ENCODE results near the gene PTMS. TPM values are rescaled to one million over a fixed set of nuclear protein-coding genes. Genes with fewer than 3 reads are reported as not detected.

The PTMS gene
- total and polyA plus RNA-seq, 7 donors = 93.2 to 392 (median 198) TPM

- intact Hi-C loops (cut with DNase I) = no loop called here
- TF ChIP-seq POLR2A (IDR thresholded peaks at IDR 0.05) (no peak), EP300 (IDR thresholded peaks at IDR 0.05) (no peak), POLR2AphosphoS5 (IDR thresholded peaks at IDR 0.05) (no peak), CTCF (IDR thresholded peaks at IDR 0.05) (no peak)
- H3K27me3 ChIP-seq = no peaks in the 10 kb centered on the region
- no peak overlapping the region for H3K27ac ChIP-seq
- H3K9me3 ChIP-seq = no peaks in the 10 kb centered on the region
- H3K4me1 ChIP-seq = peaks cover 0 to 22% (median 19%) of the 10 kb centered on the region in 4 donors
- no peak overlapping the region for H3K4me3 ChIP-seq
- H3K36me3 ChIP-seq = no peaks in the 10 kb centered on the region
- no peak for DNase-seq
- 73 to 90% methylated on average over 6 of the region's 6 CpGs for WGBS, 2 donors
Observed at GRCh38 chr12:6780573-6780972, 14.4 kb downstream of the PTMS start.

DNA sequence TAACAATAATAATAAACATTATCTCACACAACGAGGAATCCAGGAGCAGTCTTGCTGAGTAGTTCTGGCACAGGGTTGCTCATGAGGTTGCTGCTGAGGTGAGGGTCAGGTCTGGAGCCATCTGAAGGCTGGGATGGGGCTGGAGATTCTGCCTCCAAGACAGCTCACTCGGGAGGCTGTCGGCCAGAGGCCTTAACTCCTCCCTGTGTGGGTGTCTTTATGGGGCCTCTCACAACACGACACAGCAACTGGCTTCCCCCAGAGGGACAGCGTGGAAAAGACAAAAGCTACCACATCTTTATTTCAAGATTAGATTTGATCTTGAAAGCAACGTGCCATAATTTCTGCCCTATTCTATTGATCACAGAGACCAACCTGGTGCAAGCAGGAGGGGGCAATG, 16.0 kb downstream of the PTMS start:
- intact Hi-C loops (cut with DNase I) = no loop called here
- no peak for DNase-seq
- H3K27me3 ChIP-seq = no peaks in the 10 kb centered on the region
- no peaks in the 10 kb centered on the region for H3K9me3 ChIP-seq
- 78 to 84% methylated on average over 6 of the region's 6 CpGs for WGBS, 2 donors
- no peak overlapping the region for H3K27ac ChIP-seq
- H3K36me3 ChIP-seq = no peaks in the 10 kb centered on the region
- H3K4me1 ChIP-seq = peaks cover 0 to 22% (median 19%) of the 10 kb centered on the region in 4 donors
- H3K4me3 ChIP-seq = no peak overlapping the region
- TF ChIP-seq POLR2A (IDR thresholded peaks at IDR 0.05) (no peak), EP300 (IDR thresholded peaks at IDR 0.05) (no peak), POLR2AphosphoS5 (IDR thresholded peaks at IDR 0.05) (no peak), CTCF (IDR thresholded peaks at IDR 0.05) (no peak)

DNA sequence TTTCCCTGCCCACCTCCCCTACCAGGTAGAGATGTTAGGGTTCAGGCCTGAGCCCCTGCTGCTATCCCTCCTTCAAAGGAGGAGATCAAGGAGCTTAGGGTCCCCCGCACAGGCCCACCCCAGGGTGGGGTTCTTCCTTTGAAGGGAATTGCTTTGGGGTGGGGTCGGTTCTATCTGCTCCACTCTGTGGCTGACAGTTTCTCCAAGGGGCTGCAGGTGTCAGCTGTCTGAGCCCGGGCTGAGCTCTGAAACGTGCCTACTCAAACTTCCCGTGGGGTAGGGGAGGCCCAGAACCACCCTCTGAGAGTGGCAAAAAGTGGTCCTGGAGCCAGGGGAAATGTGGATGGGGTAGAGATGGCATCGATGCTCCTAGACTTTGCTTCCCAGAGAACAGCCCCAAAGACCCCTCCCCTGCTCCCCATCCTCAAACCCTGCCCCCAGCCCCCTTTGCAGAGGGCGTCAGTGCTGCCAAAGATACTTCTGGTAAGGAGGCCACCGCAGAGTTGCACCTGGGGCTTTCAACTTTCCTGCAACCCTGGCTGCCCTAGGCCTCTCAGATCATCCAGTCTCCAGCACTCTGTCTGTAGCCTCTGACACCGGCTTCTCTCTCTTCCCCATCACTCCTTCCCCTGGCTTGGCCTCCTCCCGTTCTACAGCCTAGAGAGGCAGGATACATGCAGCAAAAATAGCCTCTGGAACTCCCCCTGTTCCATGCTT, 16.8 kb downstream of the PTMS start:
- TF ChIP-seq POLR2AphosphoS5 (IDR thresholded peaks at IDR 0.05) (no peak), CTCF (IDR thresholded peaks at IDR 0.05) (no peak), POLR2A (IDR thresholded peaks at IDR 0.05) (no peak), EP300 (IDR thresholded peaks at IDR 0.05) (no peak)
- peaks cover 0 to 13% (median 12%) of the 10 kb centered on the region in 4 donors for H3K4me1 ChIP-seq
- intact Hi-C loops (cut with DNase I) = no loop called here
- 60 to 83% methylated on average over 10 of the region's 10 CpGs for WGBS, 2 donors
- no peaks in the 10 kb centered on the region for H3K9me3 ChIP-seq
- no peak overlapping the region for H3K27ac ChIP-seq
- H3K4me3 ChIP-seq = no peak overlapping the region
- H3K36me3 ChIP-seq = no peaks in the 10 kb centered on the region
- DNase-seq = no peak
- no peaks in the 10 kb centered on the region for H3K27me3 ChIP-seq

- no peaks in the 10 kb centered on the region for H3K36me3 ChIP-seq
- no peak overlapping the region for H3K4me3 ChIP-seq
- no peaks in the 10 kb centered on the region for H3K27me3 ChIP-seq
- H3K27ac ChIP-seq = no peak overlapping the region
- peaks cover 0 to 6% (median 4%) of the 10 kb centered on the region in 4 donors for H3K4me1 ChIP-seq
- no peak for DNase-seq
- intact Hi-C loops (cut with DNase I) = no loop called here
- no peaks in the 10 kb centered on the region for H3K9me3 ChIP-seq
- TF ChIP-seq CTCF (IDR thresholded peaks at IDR 0.05) (no peak), POLR2A (IDR thresholded peaks at IDR 0.05) (no peak), EP300 (IDR thresholded peaks at IDR 0.05) (no peak), POLR2AphosphoS5 (IDR thresholded peaks at IDR 0.05) (no peak)
- 87 to 89% methylated on average over 9 of the region's 9 CpGs for WGBS, 2 donors
Observed at GRCh38 chr12:6783828-6784227, 17.7 kb downstream of the PTMS start.

- 75 to 79% methylated on average over 5 of the region's 5 CpGs for WGBS, 2 donors
- no peak for DNase-seq
- no peak for TF ChIP-seq POLR2A (IDR thresholded peaks at IDR 0.05)
- no peak for TF ChIP-seq CTCF (IDR thresholded peaks at IDR 0.05)
- TF ChIP-seq POLR2AphosphoS5 (IDR thresholded peaks at IDR 0.05) = no peak
- no peak for TF ChIP-seq EP300 (IDR thresholded peaks at IDR 0.05)
Observed at GRCh38 chr12:6784296-6784695, 18.1 kb downstream of the PTMS start.

More at GRCh38 chr12:6784296-6784695, 18.1 kb downstream of the PTMS start:
- no peaks in the 10 kb centered on the region for H3K27me3 ChIP-seq
- H3K27ac ChIP-seq = no peak overlapping the region
- H3K36me3 ChIP-seq = no peaks in the 10 kb centered on the region
- intact Hi-C loops (cut with DNase I) = no loop called here
- peaks cover 0 to 3% (median under 1%) of the 10 kb centered on the region in 4 donors for H3K4me1 ChIP-seq
- H3K4me3 ChIP-seq = no peak overlapping the region
- no peaks in the 10 kb centered on the region for H3K9me3 ChIP-seq

All from sigmoid colon (tissue), 7 donors.